Adrenal gland (tissue), 12 donors: Measurements from ENCODE around the gene SP140. TPM values are rescaled to one million over a fixed set of nuclear protein-coding genes. Genes with fewer than 3 reads are reported as not detected.
"Not testable (repeated sequence)": the region's sequence is repeated elsewhere in the genome, so short reads cannot be mapped to it uniquely, and the experiment has no call there.

Experiments
- DNase-seq, 7 donors: peaks; one replicate each; pipeline ENCODE4 v3.0.0-alpha.2; 2019 to 2020
- H3K27ac ChIP-seq, 5 donors: fragments of 200-600 bp; sonication (generic) in 4 of 5; 1 replicate in 3 of 5; 2 replicates in 2 of 5; pipeline versions ENCODE4 v1.5.1 to v1.8.0; 2016 to 2020; ENCODE audit warnings: mild to moderate bottlenecking in 1 of 5
- H3K27me3 ChIP-seq: fragments of 200-600 bp; 2 replicates; pipeline ENCODE4 v1.8.0; 2021
- H3K36me3 ChIP-seq, 2 donors: fragments of 200-600 bp; replicated peaks in 1 of 2; 1 replicate in 1 of 2; 2 replicates in 1 of 2; pipeline versions ENCODE4 v1.5.1 to v1.8.0; 2018 to 2022
- H3K4me1 ChIP-seq, 2 donors: fragments of 200-600 bp; replicated peaks in 1 of 2; 1 replicate in 1 of 2; 2 replicates in 1 of 2; pipeline versions ENCODE4 v1.5.1 to v1.8.0; 2018 to 2021
- H3K4me3 ChIP-seq, 4 donors: fragments of 200-600 bp; sonication (generic) in 3 of 4; one replicate each; pipeline ENCODE4 v1.5.1; 2016 to 2018
- H3K9me3 ChIP-seq, 3 donors: fragments of 200-600 bp; sonication (generic) in 1 of 3; replicated peaks in 1 of 3; 1 replicate in 2 of 3; 2 replicates in 1 of 3; pipeline versions ENCODE4 v1.5.1 to v1.8.0; 2016 to 2021
- POLR2A ChIP-seq, 2 donors: fragments of 450-650 bp; IDR thresholded peaks; one replicate each; pipeline ENCODE4 v1.6.1; 2017; ENCODE audit warnings: antibody characterized with exemption in 2 of 2, mild to moderate bottlenecking in 2 of 2, moderate library complexity in 1 of 2
- WGBS, 4 donors: extraction: QIAGEN DNeasy Blood & Tissue Kit in 2 of 4; methylation state at CpG; one replicate each; pipeline versions ENCODE4 v1.1.5 to v1.1.7; 2013 to 2017; 5-methylcytosine and 5-hydroxymethylcytosine counted together
- intact Hi-C, 2 donors: fragments of 100-400 bp; cut with DNase I; formaldehyde crosslinking; loops; one replicate each; pipeline versions ENCODE4 v1.14.1 to v1.15.0; 2022 to 2023
- polyA plus RNA-seq, 3 donors: library from polyadenylated mRNA; stranded (reverse); fragments of 200-250 nt in 2 of 3; fragments of 350-450 nt in 1 of 3; fragmentation: Illumina TruSeq in 1 of 3; extraction: RNeasy Lipid Tissue Mini Kit (QIAGEN cat#74804) in 1 of 3; gene quantifications; one replicate each; pipeline ENCODE4 v1.2.3, GENCODE V29; 2013 to 2014
- total RNA-seq, 9 donors: library from RNA; depleted of rRNA in 4 of 9; stranded (reverse); fragments of >200 nt in 4 of 9; fragments of 120-200 nt in 1 of 9; fragmentation: NEBNext Ultra II Directional in 1 of 9; extraction: Animal tissue kit (Norgen Biotek cat#: 25700) in 1 of 9; gene quantifications; one replicate each; pipeline versions ENCODE4 v1.1.0 to v1.2.4, GENCODE V29; 2013 to 2023
- TF ChIP-seq, protein P1 (sequence below), 6 experiments: fragments of 450-650 bp in 4 of 6; fragments of 200-600 bp in 2 of 6; sonication (generic) in 1 of 6; IDR thresholded peaks; 1 replicate in 5 of 6; 2 replicates in 1 of 6; pipeline versions ENCODE4 v1.5.1 to v1.8.0; 2016 to 2021; ENCODE audit warnings: antibody characterized with exemption in 6 of 6, mild to moderate bottlenecking in 2 of 6, moderate library complexity in 1 of 6
- donor health status: healthy with polysubstance abuse.
- donor health status: Bipolar disorder and iron deficiency.
- donor health status: DM: yes; HTN: yes; CAD: no.
- donor health status: DM: no; HTN: no; CAD: no.
- donor health status: DM: no; HTN: no; CAD: no.
- donor health status: DM: yes; HTN: yes; CAD: no.

The SP140 gene
- total and polyA plus RNA-seq, 12 donors = 0.06 to 2.8 (median 1.7) TPM

DNA sequence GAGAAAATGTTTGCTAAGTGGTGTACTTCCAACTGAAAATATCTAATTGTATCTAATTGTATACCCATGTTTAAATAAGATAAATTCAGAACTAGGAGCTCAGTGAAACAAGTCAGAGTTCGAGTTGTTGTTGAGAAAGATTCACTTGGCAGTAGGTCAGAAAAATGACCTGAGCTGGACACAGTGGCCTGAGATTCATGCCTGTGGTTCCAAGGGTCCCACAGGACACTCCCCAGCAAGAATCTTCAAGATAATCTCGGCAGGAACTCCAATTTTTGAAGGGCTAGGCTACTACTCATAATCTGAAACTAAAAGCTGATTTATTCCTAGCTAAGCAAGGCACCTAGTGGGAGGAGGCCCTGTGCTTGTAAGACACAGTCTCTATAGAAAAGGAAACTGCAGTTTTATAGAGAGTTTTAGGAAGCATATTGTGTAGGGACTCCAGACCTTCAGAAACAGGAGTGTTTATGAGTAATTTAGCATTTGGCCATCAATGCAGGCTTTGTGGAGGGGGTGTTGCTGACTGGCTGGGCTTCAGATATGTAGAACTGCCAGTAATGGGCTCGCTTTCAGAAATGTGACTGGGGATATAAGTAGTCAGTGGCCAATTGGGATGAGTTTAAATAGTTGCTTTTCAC is 43.2 kb downstream of the SP140 start:
- Histone ChIP-seq H3K27me3 (no peaks in the 10 kb centered on the region), H3K36me3 (no peaks in the 10 kb centered on the region), H3K27ac (no peak overlapping the region), H3K4me1 (no peaks in the 10 kb centered on the region), H3K9me3 (no peaks in the 10 kb centered on the region), H3K4me3 (no peak overlapping the region)
- 56 to 62% (median 59%) methylated on average over 3 of the region's 3 CpGs for WGBS, 4 donors
- intact Hi-C loops = no loop called here
- no peak for TF ChIP-seq POLR2A (IDR thresholded peaks at IDR 0.05)
- TF ChIP-seq, protein P1, sequence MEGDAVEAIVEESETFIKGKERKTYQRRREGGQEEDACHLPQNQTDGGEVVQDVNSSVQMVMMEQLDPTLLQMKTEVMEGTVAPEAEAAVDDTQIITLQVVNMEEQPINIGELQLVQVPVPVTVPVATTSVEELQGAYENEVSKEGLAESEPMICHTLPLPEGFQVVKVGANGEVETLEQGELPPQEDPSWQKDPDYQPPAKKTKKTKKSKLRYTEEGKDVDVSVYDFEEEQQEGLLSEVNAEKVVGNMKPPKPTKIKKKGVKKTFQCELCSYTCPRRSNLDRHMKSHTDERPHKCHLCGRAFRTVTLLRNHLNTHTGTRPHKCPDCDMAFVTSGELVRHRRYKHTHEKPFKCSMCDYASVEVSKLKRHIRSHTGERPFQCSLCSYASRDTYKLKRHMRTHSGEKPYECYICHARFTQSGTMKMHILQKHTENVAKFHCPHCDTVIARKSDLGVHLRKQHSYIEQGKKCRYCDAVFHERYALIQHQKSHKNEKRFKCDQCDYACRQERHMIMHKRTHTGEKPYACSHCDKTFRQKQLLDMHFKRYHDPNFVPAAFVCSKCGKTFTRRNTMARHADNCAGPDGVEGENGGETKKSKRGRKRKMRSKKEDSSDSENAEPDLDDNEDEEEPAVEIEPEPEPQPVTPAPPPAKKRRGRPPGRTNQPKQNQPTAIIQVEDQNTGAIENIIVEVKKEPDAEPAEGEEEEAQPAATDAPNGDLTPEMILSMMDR (IDR thresholded peaks at IDR 0.05) = no peak
- no peak for DNase-seq

DNA sequence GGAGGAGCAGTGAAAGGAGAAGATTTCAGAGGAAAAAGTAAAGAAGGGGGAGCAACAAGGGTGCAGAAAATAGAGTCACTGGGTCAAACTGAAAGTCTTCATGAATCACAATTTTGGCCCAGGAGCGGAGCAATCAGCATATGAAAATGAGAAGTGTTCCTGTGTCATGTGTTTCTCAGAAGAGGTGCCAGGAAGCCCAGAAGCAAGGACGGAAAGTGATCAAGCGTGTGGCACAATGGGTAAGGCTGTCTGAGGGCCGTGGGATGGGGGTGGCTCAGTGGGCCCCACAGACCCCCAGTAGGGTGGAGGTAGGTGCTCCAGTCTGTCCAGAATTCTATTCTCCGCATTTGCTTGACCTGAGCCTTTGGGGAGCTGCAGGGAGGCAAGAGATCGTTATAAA is 44.2 kb downstream of the SP140 start:
- H3K27me3 ChIP-seq = no peaks in the 10 kb centered on the region
- H3K4me1 ChIP-seq = no peaks in the 10 kb centered on the region
- no peaks in the 10 kb centered on the region for H3K36me3 ChIP-seq
- no peak overlapping the region for H3K27ac ChIP-seq
- no peak overlapping the region for H3K4me3 ChIP-seq
- no peaks in the 10 kb centered on the region for H3K9me3 ChIP-seq
- TF ChIP-seq POLR2A (IDR thresholded peaks at IDR 0.05) = no peak
- TF ChIP-seq, protein P1 (IDR thresholded peaks at IDR 0.05) = no peak
- intact Hi-C loops = no loop called here
- DNase-seq = no peak
- 82 to 89% (median 86%) methylated on average over 6 of the region's 6 CpGs for WGBS, 4 donors

- no peak overlapping the region for H3K4me3 ChIP-seq
- TF ChIP-seq, protein P1 (IDR thresholded peaks at IDR 0.05) = no peak
- no peak for TF ChIP-seq POLR2A (IDR thresholded peaks at IDR 0.05)
- no peak overlapping the region for H3K27ac ChIP-seq
- no peaks in the 10 kb centered on the region for H3K9me3 ChIP-seq
- 86 to 100% (median 94%) methylated on average over 1 to 2 of the region's 2 CpGs for WGBS, 4 donors
- intact Hi-C loops = no loop called here
- DNase-seq = no peak
- H3K4me1 ChIP-seq = no peaks in the 10 kb centered on the region
- no peaks in the 10 kb centered on the region for H3K27me3 ChIP-seq
- no peaks in the 10 kb centered on the region for H3K36me3 ChIP-seq
Observed at GRCh38 chr2:230282936-230283335, 57.4 kb downstream of the SP140 start.

DNA sequence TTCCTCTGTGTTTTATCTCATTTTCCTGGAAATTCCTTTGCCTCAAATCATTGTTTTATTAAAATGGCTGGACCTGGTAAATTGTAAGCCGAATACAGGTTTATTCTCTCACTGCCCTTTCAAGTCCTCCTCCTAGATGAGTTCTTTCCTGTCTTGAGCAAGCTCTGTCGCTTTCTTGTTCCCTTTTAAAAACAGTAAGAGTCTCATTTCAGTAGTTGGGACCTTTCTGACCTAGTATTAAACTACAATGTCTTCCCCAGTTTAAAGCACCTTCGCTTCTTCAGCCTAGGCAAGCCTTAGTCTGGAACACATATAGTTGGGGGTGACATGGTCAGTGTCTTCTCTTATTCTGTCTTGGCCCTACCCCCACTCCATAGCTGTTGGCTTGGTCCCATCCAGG is 60.5 kb downstream of the SP140 start:
- 71 to 79% (median 77%) methylated on average over 3 of the region's 3 CpGs for WGBS, 4 donors
- no peaks in the 10 kb centered on the region for H3K9me3 ChIP-seq

DNA sequence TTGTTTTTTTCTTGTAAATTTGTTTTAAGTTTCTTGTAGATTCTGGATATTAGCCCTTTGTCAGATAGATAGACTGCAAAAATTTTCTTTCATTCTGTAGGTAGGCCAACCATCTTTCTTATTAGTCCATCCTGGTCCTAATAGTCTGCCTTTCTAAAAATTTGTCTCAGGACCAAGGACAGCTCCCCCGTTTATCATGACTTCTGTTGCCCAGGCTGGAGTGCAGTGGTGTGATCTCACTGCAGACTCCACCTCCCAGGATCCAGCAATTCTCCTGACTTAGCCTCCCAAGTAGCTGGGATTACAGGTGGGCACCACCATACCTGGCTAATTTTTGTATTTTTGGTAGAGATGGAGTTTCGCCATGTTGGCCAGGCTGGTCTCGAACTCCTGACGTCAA is 63.8 kb downstream of the SP140 start:
- DNase-seq, H3K27ac ChIP-seq, intact Hi-C loops, H3K4me1 ChIP-seq, H3K36me3 ChIP-seq, H3K9me3 ChIP-seq, H3K4me3 ChIP-seq, H3K27me3 ChIP-seq: not testable (repeated sequence)
- 85 to 91% (median 87%) methylated on average over 4 of the region's 4 CpGs for WGBS, 4 donors

More for the DNA sequence above, 60.5 kb downstream of the SP140 start:
- intact Hi-C loops = no loop called here
- no peaks in the 10 kb centered on the region for H3K36me3 ChIP-seq
- no peak overlapping the region for H3K4me3 ChIP-seq
- no peak overlapping the region for H3K27ac ChIP-seq
- TF ChIP-seq POLR2A (IDR thresholded peaks at IDR 0.05) = no peak
- H3K27me3 ChIP-seq = no peaks in the 10 kb centered on the region
- no peaks in the 10 kb centered on the region for H3K4me1 ChIP-seq
- no peak for DNase-seq
